GM18520 (cell line): Measurements from ENCODE around the gene MFAP2.

ENCODE experiments used
- ATAC-seq: cut with Tn5 transposase; IDR thresholded peaks from one replicate; pipeline ENCODE4 v1.9.1; 2021; ENCODE audit not compliant: unreplicated experiment

Gene MFAP2

DNA sequence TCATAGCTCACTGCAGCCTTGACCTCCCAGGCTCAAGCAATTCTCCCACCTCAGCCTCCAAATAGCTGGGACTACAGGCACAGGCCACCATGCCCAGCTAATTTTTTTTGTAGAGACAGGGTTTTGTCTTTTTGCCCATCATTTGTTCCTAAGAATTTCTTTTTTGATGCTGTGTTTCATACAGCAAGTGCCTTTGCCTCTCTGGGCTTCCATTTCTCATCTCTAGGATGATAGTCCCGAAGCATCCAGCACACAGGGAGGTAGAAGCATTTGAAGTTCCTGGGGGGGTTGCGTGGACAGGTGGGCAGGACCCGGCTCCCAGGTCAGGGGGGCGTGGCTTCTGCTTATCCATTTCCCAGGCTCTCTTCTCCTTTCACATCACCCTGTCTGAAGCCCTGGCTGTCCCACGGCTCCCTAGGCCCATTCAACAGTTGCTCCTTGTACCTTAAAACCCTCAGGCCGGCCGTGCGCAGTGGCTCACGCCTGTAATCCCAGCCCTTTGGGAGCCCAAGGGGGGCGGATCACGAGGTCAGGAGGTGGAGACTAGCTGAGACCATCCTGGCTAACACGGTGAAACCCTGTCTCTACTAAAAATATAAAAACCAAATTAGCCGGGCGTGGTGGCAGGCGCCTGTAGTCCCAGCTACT is 27.9 kb upstream of the MFAP2 start:
- no peak for ATAC-seq

- ATAC-seq: no peak
Observed at GRCh38 chr1:17007121-17007520, 26.7 kb upstream of the MFAP2 start.

DNA sequence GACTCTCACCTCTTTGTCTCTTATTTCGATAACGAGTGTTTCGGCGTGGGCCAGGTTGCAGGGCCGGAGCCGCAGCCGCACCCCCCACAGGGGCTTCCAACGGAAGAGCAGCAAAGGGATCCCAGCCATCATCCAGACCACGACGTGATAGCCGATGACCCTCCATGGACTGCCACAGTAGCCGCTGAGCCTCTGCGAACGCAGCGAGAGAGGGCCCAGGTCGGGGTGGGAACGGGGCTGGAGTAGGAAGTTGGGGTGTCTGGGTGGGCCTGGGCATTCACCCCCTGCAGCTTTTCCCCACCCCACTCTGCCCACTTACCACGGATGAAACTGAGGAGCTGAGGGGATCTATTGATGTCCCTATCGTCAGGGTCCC is 24.9 kb upstream of the MFAP2 start:
- ATAC-seq: no peak

DNA sequence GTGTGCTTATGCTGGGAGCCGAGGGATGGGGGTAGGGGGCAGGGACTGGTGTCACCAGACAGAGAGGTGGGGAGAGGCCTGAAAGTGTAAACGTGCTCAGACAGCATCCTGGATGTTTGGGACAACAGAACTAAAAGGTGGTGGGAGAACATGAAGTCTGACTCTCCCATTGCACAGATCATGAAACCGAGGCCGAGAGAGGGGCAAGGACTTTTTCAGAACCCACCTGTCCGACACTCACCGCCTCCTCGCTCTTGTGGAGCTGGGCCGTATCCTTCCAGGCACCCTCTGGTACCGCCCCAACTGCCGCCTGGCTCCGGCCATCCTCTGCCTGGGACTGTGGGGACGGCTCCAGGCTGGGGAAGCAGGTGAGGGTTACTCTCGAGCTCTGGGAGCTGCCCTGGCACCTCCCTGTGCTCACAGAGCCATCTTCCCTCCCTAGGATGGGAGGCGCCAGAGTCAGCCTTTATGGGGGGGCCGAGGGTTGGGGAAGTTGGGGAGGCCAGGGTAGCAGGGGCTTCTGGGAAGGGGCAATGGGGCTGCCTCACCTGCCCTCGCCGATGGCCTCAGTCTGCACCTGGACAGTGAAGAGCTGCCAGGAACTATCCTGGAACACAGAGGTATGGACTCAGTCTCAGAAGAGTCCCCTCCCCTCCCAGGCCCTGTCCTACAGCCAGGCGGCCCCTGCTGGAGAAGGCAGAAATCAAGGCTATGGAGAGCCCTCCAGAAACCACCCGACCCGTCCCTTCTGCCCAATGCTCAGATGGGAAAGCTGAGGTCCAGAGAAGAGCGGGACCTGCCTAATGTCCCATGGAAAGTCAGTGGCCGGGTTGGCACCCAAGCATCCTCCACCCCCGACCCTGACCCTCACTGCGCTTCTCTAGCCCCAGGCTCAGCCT is 24.3 kb upstream of the MFAP2 start:
- ATAC-seq: no peak

DNA sequence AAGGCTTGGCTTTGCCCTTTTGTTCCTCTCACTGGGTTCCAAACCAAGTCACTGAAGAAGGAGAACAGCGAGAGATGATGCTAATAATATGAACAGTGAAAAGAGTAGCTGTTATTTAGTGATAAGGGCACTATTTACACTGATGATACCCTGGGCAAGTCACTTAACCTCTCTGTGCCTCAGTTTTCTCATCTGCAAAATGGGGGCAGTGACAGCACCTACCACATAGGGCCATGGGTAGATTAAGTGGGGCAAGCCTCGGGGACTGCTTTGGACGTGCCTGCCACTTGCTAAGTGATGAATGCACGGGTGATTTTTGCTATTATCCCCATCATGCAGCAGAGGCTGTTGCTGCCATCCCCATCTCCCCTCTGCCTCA is 22.1 kb upstream of the MFAP2 start:
- no peak for ATAC-seq

DNA sequence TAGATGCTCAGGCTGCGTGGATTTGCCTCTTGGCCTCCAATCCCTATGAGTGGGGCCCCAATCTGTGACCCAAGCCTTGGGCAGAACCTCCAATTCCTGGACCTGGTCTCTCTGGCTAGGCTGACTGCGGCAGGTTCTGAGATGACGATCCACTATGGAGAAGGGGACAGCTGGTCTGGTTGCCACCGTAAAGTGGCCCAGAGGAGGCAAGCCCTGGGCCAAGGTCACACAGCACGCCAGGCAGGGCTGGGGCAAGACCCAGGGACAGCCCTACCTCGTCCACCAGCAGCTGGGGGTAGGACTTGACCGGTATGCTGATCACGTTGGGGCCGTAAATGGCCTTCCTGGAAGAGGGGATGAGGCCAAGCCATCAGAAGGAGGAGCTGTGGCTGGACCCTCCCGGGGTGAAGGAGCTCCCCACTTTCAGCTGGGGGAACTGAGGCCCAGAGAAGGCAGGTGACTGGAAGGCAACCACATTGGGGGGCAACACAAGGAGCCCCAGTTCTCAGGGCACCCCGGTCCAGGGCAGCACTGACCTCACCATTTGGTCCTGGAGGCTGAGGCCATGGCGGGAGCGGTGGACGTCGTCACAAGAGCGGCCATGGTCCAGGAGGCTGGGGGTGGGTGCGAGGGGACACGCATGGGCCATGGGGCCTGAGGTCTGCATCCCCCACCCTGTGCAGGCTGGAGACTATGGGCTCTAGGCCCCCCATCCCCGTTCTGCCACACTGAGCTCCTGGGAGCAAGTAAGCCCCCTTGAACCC is 21.5 kb upstream of the MFAP2 start:
- ATAC-seq: no peak

GRCh38 chr1:16999863-17000262 is 19.4 kb upstream of the MFAP2 start:
- no peak for ATAC-seq

DNA sequence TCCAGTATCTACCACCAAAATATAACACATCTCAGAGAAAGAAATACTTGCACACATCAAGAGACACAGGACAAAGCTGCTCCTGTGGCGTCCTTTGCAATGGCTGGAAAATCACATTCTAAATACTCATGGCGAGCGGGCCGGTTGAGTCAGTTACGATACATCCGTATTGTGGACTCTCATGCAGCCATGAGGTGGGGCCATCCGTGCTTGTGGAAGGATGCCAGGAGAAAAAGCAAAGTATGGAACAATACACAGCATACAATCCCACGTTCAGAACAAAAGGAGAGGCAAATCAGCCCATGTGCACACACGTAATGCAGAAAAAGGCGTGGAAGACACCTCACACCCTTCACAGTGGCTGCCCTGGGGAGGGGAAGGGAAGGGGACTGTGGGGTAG is 18.2 kb upstream of the MFAP2 start:
- no peak for ATAC-seq

DNA sequence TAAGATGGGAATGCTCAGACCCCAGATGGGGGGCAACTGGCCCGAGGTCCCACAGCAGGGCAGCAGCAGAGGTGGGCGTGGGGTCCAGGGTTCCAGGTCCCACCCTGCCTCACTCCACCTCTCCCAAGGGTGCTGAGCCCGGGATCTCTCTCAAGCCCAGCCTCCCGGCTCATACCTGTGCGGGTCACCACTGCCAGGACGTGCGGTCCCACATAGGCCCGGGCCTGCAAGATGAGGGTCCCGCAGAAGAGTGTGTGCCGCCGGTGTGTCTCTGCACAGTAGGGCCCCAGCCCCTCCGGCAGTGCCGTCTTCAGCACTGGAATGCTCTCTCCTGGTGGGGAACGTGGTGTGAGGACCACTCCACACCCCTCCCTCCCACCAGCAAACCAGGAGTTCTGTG is 16.4 kb upstream of the MFAP2 start:
- no peak for ATAC-seq

GRCh38 chr1:16993521-16994038 is 13.2 kb upstream of the MFAP2 start:
- no peak for ATAC-seq

DNA sequence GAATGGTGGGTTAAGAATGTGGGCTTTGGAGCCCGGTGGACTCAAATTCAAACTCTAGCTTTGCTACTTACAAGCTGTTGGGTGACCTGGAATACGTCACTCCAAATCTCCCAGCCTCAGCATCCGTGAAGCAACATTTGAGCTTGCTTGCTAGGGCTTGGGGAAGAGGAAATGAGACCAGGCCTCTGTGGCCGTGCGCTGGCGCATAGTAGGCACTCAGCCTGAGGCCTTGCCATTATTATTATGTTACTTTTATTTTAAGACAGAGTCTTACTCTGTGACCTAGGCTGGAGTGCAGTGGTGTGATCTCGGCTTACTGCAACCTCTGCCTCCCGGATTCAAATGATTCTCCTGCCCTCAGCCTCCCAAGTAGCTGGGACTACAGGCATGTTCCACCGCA is 12.3 kb upstream of the MFAP2 start:
- no peak for ATAC-seq

DNA sequence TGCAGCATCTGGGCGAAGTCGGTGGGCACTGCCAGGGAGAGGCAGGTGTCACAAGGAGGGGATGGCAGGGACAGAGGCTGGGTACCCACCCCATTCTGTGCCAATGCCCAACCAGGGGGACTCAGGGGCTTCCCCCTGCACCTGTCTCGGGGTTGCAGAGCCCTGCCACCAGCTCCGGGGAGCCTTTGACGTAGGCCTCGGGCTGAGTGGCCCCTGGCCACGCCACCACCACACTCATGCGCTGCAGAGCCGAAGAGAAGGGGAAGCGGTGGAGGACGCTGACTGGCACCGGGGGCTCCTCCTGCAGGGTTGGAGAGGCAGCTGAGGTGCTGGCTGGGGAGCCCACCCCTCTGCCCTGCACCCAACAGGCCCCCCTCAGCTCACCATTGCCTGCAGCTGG is 11.7 kb upstream of the MFAP2 start:
- no peak for ATAC-seq

- ATAC-seq: no peak
Observed at GRCh38 chr1:16991571-16991970, 11.2 kb upstream of the MFAP2 start.

DNA sequence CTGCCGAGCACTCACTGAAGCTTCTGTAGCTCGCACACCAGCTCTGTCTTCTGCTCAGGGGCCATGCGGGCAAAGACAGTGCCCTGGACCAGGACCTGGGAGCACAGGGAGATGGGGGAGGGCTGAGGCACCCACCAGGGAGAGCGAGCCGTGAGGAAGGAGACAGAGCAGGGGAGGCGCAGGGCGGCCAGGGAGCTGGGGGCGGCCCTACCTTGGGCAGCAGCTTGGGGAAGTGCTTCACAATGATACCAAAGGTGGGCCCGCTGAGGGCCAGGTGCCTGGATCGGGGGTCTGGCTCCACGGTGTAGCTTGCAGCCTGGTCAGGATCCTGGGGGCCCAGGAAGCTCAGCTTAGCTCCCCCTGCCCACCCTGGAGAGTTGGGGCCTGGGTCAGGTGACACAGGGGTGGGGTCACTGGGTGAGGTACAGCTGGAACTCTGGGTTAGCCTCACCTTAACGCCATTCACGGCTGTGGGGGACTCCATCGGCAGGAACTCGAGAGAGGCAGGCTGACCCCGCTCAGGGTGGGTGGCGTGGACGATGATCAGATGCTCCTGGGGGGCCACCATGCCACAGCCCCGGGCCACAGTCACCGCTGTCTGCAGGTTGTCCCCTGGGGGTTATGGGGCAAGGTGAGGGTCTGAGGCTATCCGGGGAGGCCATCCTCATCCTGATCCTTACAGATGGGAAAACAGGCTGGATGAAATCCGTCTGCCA is 9.4 kb upstream of the MFAP2 start:
- ATAC-seq: no peak

DNA sequence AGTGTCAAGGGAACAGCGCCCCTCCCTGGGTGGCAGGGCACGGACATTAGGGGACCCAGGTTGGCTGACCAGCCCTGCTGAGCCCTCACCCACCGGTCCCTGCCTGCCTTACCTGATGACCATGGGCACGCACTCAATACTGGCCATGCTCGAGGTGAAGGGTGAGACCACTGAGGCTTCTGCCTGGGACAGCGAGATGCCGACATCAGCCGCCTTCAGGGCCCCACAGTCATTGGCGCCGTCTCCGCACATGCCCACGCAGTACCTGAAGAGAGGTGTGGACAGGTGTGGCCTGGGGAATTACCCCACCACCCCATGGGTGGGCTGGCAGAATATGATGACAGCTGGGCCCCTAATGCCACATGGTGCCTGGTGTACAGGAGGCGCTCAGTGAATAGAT is 7.8 kb upstream of the MFAP2 start:
- no peak for ATAC-seq

GRCh38 chr1:16986962-16987361 is 6.5 kb upstream of the MFAP2 start:
- no peak for ATAC-seq

DNA sequence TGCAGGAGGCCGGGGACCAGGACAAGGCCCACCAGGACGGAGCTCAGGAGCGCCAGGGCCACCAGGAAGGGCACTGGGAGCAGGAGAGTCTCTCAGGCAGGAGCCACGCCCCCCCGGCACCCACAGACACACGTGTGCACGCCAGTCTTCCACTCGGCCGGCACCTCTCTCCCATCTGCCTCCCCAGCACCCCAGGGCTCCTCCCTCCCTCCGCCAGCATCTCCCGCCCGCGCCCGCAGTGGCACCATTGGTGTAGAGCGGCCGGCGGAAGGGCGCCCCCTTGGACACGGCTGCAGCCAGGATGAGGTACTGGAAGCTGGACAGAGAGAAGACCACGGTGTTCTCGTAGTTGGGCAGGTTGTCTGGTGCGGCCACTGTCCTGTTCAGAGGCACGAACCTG is 6.1 kb upstream of the MFAP2 start:
- ATAC-seq: no peak

- no peak for ATAC-seq
Observed at GRCh38 chr1:16986113-16986512, 5.7 kb upstream of the MFAP2 start.

GRCh38 chr1:16984717-16985116 is 4.3 kb upstream of the MFAP2 start:
- no peak for ATAC-seq

DNA sequence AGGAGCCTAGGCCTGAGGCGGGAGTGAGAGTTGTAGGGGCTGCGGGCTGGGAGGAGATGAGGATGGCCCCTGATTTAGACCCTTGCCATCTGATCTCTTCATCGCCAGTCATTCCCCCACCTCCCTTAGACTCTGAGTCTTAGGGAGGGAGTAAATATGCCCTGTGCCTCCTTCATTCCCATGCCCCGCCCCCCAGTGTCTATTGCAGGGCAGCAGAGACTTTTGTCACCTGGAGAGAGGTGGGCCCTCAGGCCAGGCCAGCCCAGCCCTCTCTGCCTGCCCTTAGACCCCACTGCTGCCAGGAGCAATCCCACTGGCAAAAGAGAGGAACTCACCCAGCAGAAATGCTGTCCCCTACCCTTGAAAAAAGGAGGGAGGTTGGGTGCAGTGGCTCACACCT is 3.2 kb upstream of the MFAP2 start:
- no peak for ATAC-seq

- ATAC-seq: no peak
Observed at GRCh38 chr1:16982902-16983301, 2.5 kb upstream of the MFAP2 start.
